ENCODE results near the gene SPA17. TPM values are rescaled to one million over a fixed set of nuclear protein-coding genes. Genes with fewer than 3 reads are reported as not detected.
A peak's percentile ranks its signal among the peaks of the same experiment; 100 is the strongest.

SPA17 gene
- total and polyA plus RNA-seq, 7 donors: 0.32 to 3.6 (median 0.91) TPM

DNA sequence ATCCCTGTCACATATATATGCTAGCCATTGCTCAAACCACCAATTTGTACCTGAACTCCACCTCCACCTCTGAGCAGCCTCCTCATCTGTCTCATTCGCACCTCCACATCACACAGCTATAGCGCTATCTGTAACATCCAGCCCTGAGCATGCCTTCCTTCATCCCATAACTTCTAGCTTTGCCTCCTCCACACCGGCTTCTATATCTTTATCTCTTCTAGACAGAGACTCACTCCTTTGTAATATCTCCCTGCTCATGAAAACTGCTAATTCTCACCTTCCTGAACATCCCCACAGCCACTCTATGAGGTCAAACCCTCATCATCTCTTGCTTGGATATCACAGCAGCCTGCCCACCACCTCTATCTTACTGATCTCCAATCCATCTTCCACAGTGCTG lies 6.1 kb upstream of the SPA17 start:
- Histone ChIP-seq H3K27me3 (ENCODE audit: insufficient read depth in 3 of 3, low read length in 2 of 3) (no peaks in the 10 kb centered on the region), H3K4me3 (no peak overlapping the region), H3K36me3 (ENCODE audit: insufficient read depth in 1 of 2, low read depth in 1 of 2) (peaks cover 0 to 35% of the 10 kb centered on the region in 2 donors), H3K4me1 (peaks cover 1% of the 10 kb centered on the region), H3K9me3 (no peaks in the 10 kb centered on the region), H3K27ac (no peak overlapping the region)
- ATAC-seq: no peak
- TF ChIP-seq, protein P1, sequence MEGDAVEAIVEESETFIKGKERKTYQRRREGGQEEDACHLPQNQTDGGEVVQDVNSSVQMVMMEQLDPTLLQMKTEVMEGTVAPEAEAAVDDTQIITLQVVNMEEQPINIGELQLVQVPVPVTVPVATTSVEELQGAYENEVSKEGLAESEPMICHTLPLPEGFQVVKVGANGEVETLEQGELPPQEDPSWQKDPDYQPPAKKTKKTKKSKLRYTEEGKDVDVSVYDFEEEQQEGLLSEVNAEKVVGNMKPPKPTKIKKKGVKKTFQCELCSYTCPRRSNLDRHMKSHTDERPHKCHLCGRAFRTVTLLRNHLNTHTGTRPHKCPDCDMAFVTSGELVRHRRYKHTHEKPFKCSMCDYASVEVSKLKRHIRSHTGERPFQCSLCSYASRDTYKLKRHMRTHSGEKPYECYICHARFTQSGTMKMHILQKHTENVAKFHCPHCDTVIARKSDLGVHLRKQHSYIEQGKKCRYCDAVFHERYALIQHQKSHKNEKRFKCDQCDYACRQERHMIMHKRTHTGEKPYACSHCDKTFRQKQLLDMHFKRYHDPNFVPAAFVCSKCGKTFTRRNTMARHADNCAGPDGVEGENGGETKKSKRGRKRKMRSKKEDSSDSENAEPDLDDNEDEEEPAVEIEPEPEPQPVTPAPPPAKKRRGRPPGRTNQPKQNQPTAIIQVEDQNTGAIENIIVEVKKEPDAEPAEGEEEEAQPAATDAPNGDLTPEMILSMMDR (IDR thresholded peaks at IDR 0.05): no peak
- DNase-seq: no peak
- 89 to 96% (median 90%) methylated on average over 3 of the region's 3 CpGs for WGBS, 3 donors
- intact Hi-C loops (cut with DNase I): loop anchor here in 1 of 2 donors (10.0 kb wide), 1 partner anchor 1207 kb away; no protein-coding TSS in a partner anchor

DNA sequence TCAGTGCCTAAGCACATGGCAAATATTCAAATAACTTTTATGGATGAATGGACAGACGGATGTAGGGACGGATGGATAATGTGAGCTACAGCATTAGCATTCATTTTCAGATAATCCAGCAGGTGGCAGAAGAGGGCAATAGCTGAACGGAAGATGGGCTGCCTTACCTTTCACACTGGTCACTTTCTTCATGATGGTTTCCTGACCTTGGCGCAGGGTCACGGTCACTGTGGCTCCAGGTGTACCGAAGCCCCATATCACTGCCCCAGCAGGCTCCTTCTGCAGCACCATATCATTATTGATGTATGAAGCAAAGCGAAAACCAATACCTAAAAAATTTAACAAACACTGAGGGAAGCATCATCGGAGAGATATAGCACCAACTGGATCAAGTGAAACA lies 4.5 kb upstream of the SPA17 start:
- intact Hi-C loops (cut with DNase I): loop anchor here (1.0 to 10.0 kb wide), 4 partner anchors 94 to 1206 kb away; no protein-coding TSS in a partner anchor
- no peaks in the 10 kb centered on the region for H3K9me3 ChIP-seq
- ATAC-seq (peak in 2 of 4 donors; percentile 47 to 49), DNase-seq (no peak)
- WGBS, 3 donors: 23 to 27% (median 26%) methylated on average over 8 of the region's 8 CpGs
- no peak overlapping the region for H3K4me3 ChIP-seq
- TF ChIP-seq, protein P1 (IDR thresholded peaks at IDR 0.05): peak; percentile 83
- H3K36me3 ChIP-seq (ENCODE audit: insufficient read depth in 1 of 2, low read depth in 1 of 2): peaks cover 0 to 25% of the 10 kb centered on the region in 2 donors
- H3K27me3 ChIP-seq (ENCODE audit: insufficient read depth in 3 of 3, low read length in 2 of 3): no peaks in the 10 kb centered on the region
- no peak overlapping the region for H3K27ac ChIP-seq
- peaks cover 7% of the 10 kb centered on the region for H3K4me1 ChIP-seq

DNA sequence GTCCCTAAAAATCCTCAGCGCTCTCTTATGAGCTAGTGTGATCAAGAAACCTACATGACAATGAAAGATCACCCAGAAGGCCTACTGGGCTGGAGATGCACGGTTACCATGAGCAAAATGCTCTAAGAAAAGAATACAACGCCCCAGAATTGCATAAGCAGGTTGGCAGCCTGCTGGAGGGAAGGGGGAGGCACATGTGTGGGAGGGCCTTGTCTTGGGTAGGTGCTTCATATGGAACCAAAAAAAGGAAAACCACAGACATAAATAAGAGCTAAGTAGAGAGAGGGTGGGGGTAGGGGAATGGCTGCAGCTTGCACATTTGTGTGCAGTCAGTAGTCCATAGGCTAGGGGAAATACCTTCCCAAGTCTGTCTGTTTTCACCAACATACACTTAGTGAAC lies 3.0 kb upstream of the SPA17 start:
- no peaks in the 10 kb centered on the region for H3K9me3 ChIP-seq
- intact Hi-C loops (cut with DNase I): loop anchor here in 1 of 2 donors (5.0 kb wide), 1 partner anchor 92 kb away; the partner anchor contains the start of gene ESAM
- H3K27me3 ChIP-seq (ENCODE audit: insufficient read depth in 3 of 3, low read length in 2 of 3): no peaks in the 10 kb centered on the region
- no peak overlapping the region for H3K27ac ChIP-seq
- 38 to 48% (median 47%) methylated on average over 3 of the region's 3 CpGs for WGBS, 3 donors
- TF ChIP-seq, protein P1 (IDR thresholded peaks at IDR 0.05): no peak
- peaks cover 0 to 24% of the 10 kb centered on the region in 2 donors for H3K36me3 ChIP-seq (ENCODE audit: insufficient read depth in 1 of 2, low read depth in 1 of 2)
- DNase-seq: no peak
- ATAC-seq: no peak
- H3K4me1 ChIP-seq: peaks cover 14% of the 10 kb centered on the region
- no peak overlapping the region for H3K4me3 ChIP-seq

DNA sequence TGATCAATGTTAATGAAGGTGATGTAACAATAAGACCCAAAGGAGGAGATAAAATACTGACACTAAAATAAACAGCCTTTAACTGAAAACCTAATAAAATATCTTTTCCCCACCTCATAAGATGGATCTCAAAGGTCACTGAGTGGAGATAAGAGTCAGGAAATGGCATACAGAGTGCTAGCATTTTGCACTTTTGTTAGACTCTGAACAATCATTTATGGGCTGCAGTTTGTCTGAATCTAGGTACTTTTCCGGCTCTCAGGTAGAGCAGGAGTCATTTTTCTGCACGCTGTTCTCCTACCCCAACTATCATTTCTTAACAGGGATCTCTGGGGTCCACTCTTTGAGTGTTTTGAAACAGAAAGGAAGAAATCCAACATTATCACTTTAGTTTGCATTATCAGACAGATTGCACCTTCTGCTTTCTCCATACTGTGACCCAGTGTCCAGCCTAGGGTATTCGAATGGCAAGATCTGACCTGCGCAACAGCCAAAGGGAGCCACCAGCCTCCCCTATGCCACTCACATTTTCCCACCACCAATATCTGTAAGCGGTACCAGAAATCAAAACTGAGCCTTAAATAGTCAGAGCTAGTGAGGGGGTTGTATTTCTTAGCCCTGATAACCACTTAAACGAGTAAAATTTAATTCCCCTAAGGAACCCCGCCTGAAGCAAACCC lies 1.0 kb upstream of the SPA17 start:
- Histone ChIP-seq H3K27me3 (ENCODE audit: insufficient read depth in 3 of 3, low read length in 2 of 3) (no peaks in the 10 kb centered on the region), H3K27ac (peak overlapping the region; percentile 75), H3K4me3 (peak overlapping the region; percentile 77), H3K9me3 (no peaks in the 10 kb centered on the region), H3K36me3 (ENCODE audit: insufficient read depth in 1 of 2, low read depth in 1 of 2) (peaks cover 0 to 5% of the 10 kb centered on the region in 2 donors), H3K4me1 (peaks cover 14% of the 10 kb centered on the region)
- intact Hi-C loops (cut with DNase I): loop anchor here in 1 of 2 donors (5.0 kb wide), 1 partner anchor 90 kb away; the partner anchor contains the start of gene ESAM
- TF ChIP-seq, protein P1 (IDR thresholded peaks at IDR 0.05): no peak
- WGBS, 3 donors: 54 to 59% (median 57%) methylated on average over 7 of the region's 7 CpGs
- no peak for DNase-seq
- peak in 2 of 4 donors; percentile 15 to 33 for ATAC-seq

All from psoas muscle (tissue), 8 donors.